HepG2 (cell line): Measurements from ENCODE around the gene C6orf136. TPM values are rescaled to one million over a fixed set of nuclear protein-coding genes. Genes with fewer than 3 reads are reported as not detected.

Experiments used
- ARNTL ChIP-seq: sonication (generic); formaldehyde crosslinking; IDR thresholded peaks from 2 replicates; pipeline ENCODE4 v1.4.0; 2020; ENCODE audit warnings: mild to moderate bottlenecking, missing genetic modification reagents
- ATAD3A ChIP-seq: sonication (generic); formaldehyde crosslinking; IDR thresholded peaks from 2 replicates; pipeline ENCODE4 v1.4.0; 2020; ENCODE audit warnings: missing genetic modification reagents
- FOXA1 ChIP-seq, 2 experiments: fragments of 450-650 bp in 1 of 2; sonication (generic) in 1 of 2; formaldehyde crosslinking in 1 of 2; IDR thresholded peaks; 2 replicates each; pipeline versions ENCODE4 v1.4.0 to v1.6.1; 2016 to 2020; ENCODE audit warnings: missing genetic modification reagents in 1 of 2
- RARG ChIP-seq: sonication (generic); formaldehyde crosslinking; IDR thresholded peaks from 2 replicates; pipeline ENCODE4 v1.4.0; 2020; ENCODE audit warnings: low read depth, mild to moderate bottlenecking, missing genetic modification reagents
- SAFB2 ChIP-seq: sonication (generic); formaldehyde crosslinking; IDR thresholded peaks from 2 replicates; pipeline ENCODE4 v1.5.1; 2020; ENCODE audit warnings: missing genetic modification reagents, low read depth, mild to moderate bottlenecking, borderline replicate concordance
- ZNF124 ChIP-seq: sonication (generic); formaldehyde crosslinking; IDR thresholded peaks from 2 replicates; pipeline ENCODE4 v1.4.0; 2020; ENCODE audit warnings: missing genetic modification reagents
- ZNF33A ChIP-seq: sonication (generic); formaldehyde crosslinking; IDR thresholded peaks from 2 replicates; pipeline ENCODE4 v1.5.1; 2020; ENCODE audit warnings: missing genetic modification reagents, mild to moderate bottlenecking, moderate library complexity, borderline replicate concordance
- ZNF460 ChIP-seq: sonication (generic); formaldehyde crosslinking; IDR thresholded peaks from 2 replicates; pipeline ENCODE4 v1.5.1; 2020; ENCODE audit warnings: missing genetic modification reagents, mild to moderate bottlenecking, borderline replicate concordance
- polyA plus RNA-seq, 8 experiments: library from polyadenylated mRNA; depleted of rRNA in 3 of 8; stranded (reverse) in 7 of 8; unstranded in 1 of 8; fragments of >200 nt; fragmentation: Illumina TruSeq in 4 of 8; extraction: Trizol in 4 of 8; gene quantifications; 2 replicates each; pipeline versions ENCODE4 v1.2.1 to v1.2.3, GENCODE V29; 2011 to 2016; ENCODE audit warnings: low read depth in 4 of 8, missing spikeins in 1 of 8, mixed read lengths in 1 of 8; ENCODE audit not compliant: insufficient read depth in 1 of 8
- total RNA-seq, 5 experiments: library from RNA; depleted of rRNA; stranded (reverse); fragments of >200 nt; fragmentation: Illumina TruSeq; extraction: Trizol; gene quantifications; 2 replicates each; pipeline ENCODE4 v1.2.3, GENCODE V29; 2016; ENCODE audit warnings: low read depth in 1 of 5
- TF ChIP-seq, protein P1 (sequence below): sonication (generic); formaldehyde crosslinking; IDR thresholded peaks from 2 replicates; pipeline ENCODE4 v1.8.0; 2022; ENCODE audit warnings: missing genetic modification reagents, mild to moderate bottlenecking, inconsistent platforms, borderline replicate concordance
- TF ChIP-seq, protein P2 (sequence below): sonication (generic); formaldehyde crosslinking; IDR thresholded peaks from 2 replicates; pipeline ENCODE4 v1.5.0; 2020; ENCODE audit warnings: mild to moderate bottlenecking, missing genetic modification reagents, borderline replicate concordance
- TF ChIP-seq, protein P3 (sequence below): sonication (generic); IDR thresholded peaks from 2 replicates; pipeline ENCODE4 v1.6.1; 2016; ENCODE audit warnings: low read depth, borderline replicate concordance
- TF ChIP-seq, protein P4 (sequence below): sonication (generic); formaldehyde crosslinking; IDR thresholded peaks from 2 replicates; pipeline ENCODE4 v1.4.0; 2020; ENCODE audit warnings: mild to moderate bottlenecking, missing genetic modification reagents
- TF ChIP-seq, protein P5 (sequence below): sonication (generic); formaldehyde crosslinking; IDR thresholded peaks from 2 replicates; pipeline ENCODE4 v1.9.0; 2022; ENCODE audit warnings: missing genetic modification reagents, mild to moderate bottlenecking, borderline replicate concordance

The C6orf136 gene
- total and polyA plus RNA-seq, 2 of the 13 experiments (the other 11 are each of a cell fraction or from before 2014, with no cell fraction given) = 12.0 to 26.2 TPM

DNA sequence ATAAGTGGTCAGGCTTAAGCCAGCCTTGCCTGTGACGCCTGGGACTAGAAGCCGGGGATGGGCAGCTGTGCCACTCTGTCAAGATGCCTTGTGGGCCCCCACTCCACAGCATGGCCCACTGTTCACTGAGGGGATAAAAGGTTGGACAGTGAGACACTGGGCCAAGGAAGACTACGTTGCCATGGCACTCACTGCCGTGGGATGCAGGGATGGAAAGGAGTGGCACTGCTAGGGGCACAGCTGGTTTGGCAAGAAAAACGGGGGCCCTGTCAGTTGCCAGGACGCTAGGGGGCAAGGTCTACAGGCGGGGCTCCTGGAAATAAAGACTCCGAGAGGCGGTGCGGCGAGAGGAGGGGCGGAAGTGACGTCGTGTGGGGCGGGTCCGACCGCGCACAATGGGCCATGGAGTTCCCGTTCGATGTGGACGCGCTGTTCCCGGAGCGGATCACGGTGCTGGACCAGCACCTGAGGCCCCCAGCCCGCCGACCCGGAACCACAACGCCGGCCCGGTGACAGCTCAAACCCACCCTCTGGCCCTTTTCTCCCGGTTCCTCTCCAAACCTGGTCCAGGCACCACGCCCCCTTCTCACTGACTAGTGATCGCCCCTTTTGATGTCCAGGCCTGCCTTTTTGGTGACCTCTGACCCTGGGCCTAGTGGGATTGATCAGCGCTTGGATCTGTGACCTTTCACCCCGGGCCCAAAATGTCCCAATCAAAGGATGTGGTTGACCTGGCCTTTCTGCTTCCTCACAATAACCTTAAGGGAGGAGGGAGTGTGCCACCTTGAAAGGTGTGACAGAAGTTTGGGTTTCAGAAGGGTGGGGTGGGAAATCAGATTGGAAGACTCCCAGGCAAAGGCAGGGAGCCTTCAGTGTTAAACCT, 20.2 kb upstream of the C6orf136 start, which contains the start of gene ATAT1 (continued):
- TF ChIP-seq, protein P1, sequence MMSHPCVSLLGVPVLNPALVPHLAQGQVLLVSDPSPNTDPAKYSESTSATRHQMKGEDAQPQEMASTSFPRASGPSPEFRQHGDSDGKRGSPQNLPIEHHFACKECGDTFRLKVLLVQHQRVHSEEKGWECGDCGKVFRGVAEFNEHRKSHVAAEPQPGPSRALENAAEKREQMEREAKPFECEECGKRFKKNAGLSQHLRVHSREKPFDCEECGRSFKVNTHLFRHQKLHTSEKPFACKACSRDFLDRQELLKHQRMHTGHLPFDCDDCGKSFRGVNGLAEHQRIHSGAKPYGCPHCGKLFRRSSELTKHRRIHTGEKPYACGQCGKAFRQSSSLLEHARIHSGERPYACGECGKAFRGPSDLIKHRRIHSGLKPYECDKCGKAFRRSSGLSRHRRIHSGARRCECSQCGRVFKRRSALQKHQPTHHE (CRISPR knock-in tag) = peak; percentile 74; the same call in 1 of the 2 replicates
- TF ChIP-seq FOXA1 (IDR thresholded peaks at IDR 0.05) (no peak), FOXA1 (CRISPR knock-in tag; IDR thresholded peaks at IDR 0.05) (peak; percentile 53), ATAD3A (CRISPR knock-in tag) (no peak), SAFB2 (CRISPR knock-in tag) (no peak; the same call in 1 of the 2 replicates), ZNF33A (CRISPR knock-in tag) (no peak), ARNTL (CRISPR knock-in tag) (peak; percentile 84), ZNF460 (CRISPR knock-in tag) (peak; percentile 21; the same call in 1 of the 2 replicates), ZNF124 (CRISPR knock-in tag) (no peak; the same call in 1 of the 2 replicates), RARG (CRISPR knock-in tag) (no peak)
- TF ChIP-seq, protein P2, sequence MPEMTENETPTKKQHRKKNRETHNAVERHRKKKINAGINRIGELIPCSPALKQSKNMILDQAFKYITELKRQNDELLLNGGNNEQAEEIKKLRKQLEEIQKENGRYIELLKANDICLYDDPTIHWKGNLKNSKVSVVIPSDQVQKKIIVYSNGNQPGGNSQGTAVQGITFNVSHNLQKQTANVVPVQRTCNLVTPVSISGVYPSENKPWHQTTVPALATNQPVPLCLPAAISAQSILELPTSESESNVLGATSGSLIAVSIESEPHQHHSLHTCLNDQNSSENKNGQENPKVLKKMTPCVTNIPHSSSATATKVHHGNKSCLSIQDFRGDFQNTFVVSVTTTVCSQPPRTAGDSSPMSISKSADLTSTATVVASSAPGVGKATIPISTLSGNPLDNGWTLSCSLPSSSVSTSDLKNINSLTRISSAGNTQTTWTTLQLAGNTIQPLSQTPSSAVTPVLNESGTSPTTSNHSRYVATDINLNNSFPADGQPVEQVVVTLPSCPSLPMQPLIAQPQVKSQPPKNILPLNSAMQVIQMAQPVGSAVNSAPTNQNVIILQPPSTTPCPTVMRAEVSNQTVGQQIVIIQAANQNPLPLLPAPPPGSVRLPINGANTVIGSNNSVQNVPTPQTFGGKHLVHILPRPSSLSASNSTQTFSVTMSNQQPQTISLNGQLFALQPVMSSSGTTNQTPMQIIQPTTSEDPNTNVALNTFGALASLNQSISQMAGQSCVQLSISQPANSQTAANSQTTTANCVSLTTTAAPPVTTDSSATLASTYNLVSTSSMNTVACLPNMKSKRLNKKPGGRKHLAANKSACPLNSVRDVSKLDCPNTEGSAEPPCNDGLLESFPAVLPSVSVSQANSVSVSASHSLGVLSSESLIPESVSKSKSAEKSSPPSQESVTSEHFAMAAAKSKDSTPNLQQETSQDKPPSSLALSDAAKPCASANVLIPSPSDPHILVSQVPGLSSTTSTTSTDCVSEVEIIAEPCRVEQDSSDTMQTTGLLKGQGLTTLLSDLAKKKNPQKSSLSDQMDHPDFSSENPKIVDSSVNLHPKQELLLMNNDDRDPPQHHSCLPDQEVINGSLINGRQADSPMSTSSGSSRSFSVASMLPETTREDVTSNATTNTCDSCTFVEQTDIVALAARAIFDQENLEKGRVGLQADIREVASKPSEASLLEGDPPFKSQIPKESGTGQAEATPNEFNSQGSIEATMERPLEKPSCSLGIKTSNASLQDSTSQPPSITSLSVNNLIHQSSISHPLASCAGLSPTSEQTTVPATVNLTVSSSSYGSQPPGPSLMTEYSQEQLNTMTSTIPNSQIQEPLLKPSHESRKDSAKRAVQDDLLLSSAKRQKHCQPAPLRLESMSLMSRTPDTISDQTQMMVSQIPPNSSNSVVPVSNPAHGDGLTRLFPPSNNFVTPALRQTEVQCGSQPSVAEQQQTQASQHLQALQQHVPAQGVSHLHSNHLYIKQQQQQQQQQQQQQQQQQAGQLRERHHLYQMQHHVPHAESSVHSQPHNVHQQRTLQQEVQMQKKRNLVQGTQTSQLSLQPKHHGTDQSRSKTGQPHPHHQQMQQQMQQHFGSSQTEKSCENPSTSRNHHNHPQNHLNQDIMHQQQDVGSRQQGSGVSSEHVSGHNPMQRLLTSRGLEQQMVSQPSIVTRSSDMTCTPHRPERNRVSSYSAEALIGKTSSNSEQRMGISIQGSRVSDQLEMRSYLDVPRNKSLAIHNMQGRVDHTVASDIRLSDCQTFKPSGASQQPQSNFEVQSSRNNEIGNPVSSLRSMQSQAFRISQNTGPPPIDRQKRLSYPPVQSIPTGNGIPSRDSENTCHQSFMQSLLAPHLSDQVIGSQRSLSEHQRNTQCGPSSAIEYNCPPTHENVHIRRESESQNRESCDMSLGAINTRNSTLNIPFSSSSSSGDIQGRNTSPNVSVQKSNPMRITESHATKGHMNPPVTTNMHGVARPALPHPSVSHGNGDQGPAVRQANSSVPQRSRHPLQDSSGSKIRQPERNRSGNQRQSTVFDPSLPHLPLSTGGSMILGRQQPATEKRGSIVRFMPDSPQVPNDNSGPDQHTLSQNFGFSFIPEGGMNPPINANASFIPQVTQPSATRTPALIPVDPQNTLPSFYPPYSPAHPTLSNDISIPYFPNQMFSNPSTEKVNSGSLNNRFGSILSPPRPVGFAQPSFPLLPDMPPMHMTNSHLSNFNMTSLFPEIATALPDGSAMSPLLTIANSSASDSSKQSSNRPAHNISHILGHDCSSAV (CRISPR knock-in tag) = no peak
- TF ChIP-seq, protein P3, sequence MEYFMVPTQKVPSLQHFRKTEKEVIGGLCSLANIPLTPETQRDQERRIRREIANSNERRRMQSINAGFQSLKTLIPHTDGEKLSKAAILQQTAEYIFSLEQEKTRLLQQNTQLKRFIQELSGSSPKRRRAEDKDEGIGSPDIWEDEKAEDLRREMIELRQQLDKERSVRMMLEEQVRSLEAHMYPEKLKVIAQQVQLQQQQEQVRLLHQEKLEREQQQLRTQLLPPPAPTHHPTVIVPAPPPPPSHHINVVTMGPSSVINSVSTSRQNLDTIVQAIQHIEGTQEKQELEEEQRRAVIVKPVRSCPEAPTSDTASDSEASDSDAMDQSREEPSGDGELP = peak; percentile 71; the same call in 1 of the 2 replicates
- TF ChIP-seq, protein P4, sequence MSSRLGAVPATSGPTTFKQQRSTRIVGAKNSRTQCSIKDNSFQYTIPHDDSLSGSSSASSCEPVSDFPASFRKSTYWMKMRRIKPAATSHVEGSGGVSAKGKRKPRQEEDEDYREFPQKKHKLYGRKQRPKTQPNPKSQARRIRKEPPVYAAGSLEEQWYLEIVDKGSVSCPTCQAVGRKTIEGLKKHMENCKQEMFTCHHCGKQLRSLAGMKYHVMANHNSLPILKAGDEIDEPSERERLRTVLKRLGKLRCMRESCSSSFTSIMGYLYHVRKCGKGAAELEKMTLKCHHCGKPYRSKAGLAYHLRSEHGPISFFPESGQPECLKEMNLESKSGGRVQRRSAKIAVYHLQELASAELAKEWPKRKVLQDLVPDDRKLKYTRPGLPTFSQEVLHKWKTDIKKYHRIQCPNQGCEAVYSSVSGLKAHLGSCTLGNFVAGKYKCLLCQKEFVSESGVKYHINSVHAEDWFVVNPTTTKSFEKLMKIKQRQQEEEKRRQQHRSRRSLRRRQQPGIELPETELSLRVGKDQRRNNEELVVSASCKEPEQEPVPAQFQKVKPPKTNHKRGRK = no peak
- TF ChIP-seq, protein P5, sequence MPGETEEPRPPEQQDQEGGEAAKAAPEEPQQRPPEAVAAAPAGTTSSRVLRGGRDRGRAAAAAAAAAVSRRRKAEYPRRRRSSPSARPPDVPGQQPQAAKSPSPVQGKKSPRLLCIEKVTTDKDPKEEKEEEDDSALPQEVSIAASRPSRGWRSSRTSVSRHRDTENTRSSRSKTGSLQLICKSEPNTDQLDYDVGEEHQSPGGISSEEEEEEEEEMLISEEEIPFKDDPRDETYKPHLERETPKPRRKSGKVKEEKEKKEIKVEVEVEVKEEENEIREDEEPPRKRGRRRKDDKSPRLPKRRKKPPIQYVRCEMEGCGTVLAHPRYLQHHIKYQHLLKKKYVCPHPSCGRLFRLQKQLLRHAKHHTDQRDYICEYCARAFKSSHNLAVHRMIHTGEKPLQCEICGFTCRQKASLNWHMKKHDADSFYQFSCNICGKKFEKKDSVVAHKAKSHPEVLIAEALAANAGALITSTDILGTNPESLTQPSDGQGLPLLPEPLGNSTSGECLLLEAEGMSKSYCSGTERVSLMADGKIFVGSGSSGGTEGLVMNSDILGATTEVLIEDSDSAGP (CRISPR knock-in tag) = peak; percentile 92
